GM12872 (cell line): ENCODE measurements around the gene DENND6B.

Experiments
- TF ChIP-seq, protein P1 (sequence below): IDR thresholded peaks from 3 replicates; pipeline ENCODE4 v1.5.1; 2011; ENCODE audit warnings: low read depth, mild to moderate bottlenecking, low read length, moderate library complexity; ENCODE audit not compliant: insufficient read depth

Gene DENND6B

GRCh38 chr22:50314455-50315288, 12.1 kb downstream of the DENND6B start:
- TF ChIP-seq, protein P1, sequence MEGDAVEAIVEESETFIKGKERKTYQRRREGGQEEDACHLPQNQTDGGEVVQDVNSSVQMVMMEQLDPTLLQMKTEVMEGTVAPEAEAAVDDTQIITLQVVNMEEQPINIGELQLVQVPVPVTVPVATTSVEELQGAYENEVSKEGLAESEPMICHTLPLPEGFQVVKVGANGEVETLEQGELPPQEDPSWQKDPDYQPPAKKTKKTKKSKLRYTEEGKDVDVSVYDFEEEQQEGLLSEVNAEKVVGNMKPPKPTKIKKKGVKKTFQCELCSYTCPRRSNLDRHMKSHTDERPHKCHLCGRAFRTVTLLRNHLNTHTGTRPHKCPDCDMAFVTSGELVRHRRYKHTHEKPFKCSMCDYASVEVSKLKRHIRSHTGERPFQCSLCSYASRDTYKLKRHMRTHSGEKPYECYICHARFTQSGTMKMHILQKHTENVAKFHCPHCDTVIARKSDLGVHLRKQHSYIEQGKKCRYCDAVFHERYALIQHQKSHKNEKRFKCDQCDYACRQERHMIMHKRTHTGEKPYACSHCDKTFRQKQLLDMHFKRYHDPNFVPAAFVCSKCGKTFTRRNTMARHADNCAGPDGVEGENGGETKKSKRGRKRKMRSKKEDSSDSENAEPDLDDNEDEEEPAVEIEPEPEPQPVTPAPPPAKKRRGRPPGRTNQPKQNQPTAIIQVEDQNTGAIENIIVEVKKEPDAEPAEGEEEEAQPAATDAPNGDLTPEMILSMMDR, result no peak

DNA sequence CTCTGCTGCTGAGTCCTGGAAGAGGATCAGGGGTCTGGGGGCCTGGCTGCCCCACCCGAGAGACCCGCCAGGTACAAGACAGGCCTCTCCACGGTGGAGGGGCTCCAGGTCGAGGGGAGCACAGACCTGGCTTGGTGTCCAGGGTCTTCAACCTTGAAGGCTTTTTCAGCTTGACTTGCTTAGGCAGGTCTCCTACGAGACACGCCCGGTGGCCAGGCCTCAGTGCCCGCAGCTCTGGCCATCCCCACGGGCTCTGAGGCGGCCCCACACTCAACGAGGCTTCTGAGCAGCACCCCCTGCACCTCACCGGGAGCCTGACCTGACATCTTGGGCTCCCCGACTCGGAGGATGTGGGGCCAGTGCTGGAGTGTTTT, 12.7 kb downstream of the DENND6B start:
- TF ChIP-seq, protein P1, result no peak

- TF ChIP-seq, protein P1, result no peak
Observed at GRCh38 chr22:50313600-50313999, 13.2 kb downstream of the DENND6B start.

GRCh38 chr22:50313021-50313420, 13.8 kb downstream of the DENND6B start:
- TF ChIP-seq, protein P1, result no peak

- TF ChIP-seq, protein P1, result no peak
Observed at GRCh38 chr22:50312371-50312770, 14.4 kb downstream of the DENND6B start.

DNA sequence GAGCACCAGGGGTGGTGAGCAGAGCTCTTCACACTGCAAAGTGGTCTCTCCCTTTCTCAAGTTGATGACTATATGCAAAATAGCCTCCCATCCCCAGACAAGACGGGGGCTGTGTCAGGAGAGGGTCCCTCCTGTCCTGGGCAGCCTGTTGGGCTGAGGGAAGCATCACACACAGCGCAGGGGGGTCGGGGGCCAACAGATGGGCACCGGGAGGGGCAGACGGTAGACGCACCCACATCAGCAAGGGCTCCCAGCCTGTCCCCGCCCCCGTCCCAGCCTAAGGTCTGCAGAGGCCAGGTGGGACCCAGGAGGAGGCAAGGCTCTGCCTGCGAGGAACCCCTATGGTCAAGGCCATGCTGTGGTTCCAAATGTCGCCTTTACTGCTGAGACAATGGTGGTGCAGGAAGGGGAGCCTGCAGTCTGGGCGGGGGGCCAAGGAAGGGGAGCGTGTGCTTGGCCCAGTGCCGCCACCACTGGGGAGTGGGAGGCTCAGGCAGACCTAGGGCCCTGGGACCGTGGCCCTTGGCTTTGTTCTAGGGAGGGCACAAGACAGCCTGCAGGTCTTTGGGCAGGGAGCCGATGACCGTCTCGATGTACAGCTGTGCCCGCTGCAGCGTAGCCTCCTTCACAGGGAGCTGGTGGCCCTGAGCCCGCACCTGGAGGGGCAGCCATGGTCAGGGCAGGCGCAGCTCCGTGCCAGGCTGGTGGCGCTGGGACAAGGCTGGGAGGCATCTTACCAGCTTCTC, 15.0 kb downstream of the DENND6B start:
- TF ChIP-seq, protein P1, result no peak

GRCh38 chr22:50310949-50311444, 15.8 kb downstream of the DENND6B start:
- TF ChIP-seq, protein P1, result no peak
